WERI-Rb-1 (cell line): ENCODE data around the gene SLIT3.

Experiments used
- DNase-seq: peaks from one replicate; pipeline ENCODE4 v3.0.0-alpha.2; 2020
- H3K27ac ChIP-seq: fragments of 250-450 bp; sonication (Bioruptor Pico); 2 replicates; pipeline ENCODE4 v1.5.1; 2020; ENCODE audit warnings: mild to moderate bottlenecking, moderate library complexity
- H3K27me3 ChIP-seq: fragments of 250-450 bp; sonication (Bioruptor Pico); 2 replicates; pipeline ENCODE4 v1.5.1; 2021; ENCODE audit warnings: mild to moderate bottlenecking, low read depth, moderate library complexity; ENCODE audit not compliant: insufficient read depth, severe bottlenecking
- H3K36me3 ChIP-seq: fragments of 250-450 bp; sonication (Bioruptor Pico); 2 replicates; pipeline ENCODE4 v1.5.1; 2020; ENCODE audit warnings: mild to moderate bottlenecking, moderate library complexity
- H3K4me3 ChIP-seq: 2 replicates; pipeline ENCODE4 v1.5.1; 2011; ENCODE audit warnings: low read depth, mild to moderate bottlenecking, control low read depth, low read length
- H3K9me3 ChIP-seq: fragments of 250-450 bp; sonication (Bioruptor Pico); 2 replicates; pipeline ENCODE4 v1.5.1; 2021; ENCODE audit warnings: mild to moderate bottlenecking, moderate library complexity; ENCODE audit not compliant: severe bottlenecking
- TF ChIP-seq, protein P1 (sequence below): IDR thresholded peaks from 2 replicates; pipeline ENCODE4 v1.5.1; 2011; ENCODE audit warnings: low read depth, mild to moderate bottlenecking, control low read depth, inconsistent platforms, low read length

Gene SLIT3

DNA sequence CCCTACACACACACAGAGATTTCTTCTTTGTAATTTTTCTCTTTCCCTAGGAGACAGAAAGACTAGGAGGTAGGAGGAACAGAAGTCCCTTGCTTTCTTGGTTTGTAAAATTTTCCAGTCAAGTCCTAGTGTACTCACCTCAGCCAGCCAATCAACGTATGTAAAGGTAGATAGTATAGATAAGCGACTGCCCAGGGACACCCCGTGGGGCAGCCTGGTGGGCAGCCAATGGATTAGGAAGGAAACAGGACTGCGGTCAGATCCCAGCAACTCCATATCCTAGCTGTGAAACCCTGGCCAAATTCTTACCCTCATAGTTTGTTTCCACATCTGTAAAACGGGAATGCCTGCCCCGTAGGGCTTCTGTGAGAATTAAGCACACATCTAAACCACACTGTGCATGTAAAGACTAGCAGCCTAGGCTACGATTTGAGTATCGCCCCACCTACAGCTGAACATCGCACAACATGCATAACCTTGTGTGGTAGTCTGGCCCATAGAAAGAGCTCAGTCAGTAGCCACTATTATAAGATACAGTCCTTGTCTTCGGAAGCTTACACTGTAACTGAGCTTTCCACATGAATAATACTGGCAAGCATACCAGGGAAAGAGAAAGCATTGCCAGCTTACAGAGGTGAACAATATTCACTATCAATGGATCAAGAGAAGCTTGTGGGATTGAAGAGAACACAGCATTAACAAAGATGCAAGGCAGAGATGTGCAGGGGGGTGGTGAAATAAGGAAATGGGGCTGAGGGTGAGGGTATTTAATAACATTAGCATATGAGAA is 368.3 kb downstream of the SLIT3 start:
- Histone ChIP-seq H3K27ac (no peak overlapping the region), H3K4me3 (no peak overlapping the region), H3K27me3 (peaks cover 80% of the 10 kb centered on the region), H3K36me3 (no peaks in the 10 kb centered on the region), H3K9me3 (no peaks in the 10 kb centered on the region)
- no peak for DNase-seq
- TF ChIP-seq, protein P1, sequence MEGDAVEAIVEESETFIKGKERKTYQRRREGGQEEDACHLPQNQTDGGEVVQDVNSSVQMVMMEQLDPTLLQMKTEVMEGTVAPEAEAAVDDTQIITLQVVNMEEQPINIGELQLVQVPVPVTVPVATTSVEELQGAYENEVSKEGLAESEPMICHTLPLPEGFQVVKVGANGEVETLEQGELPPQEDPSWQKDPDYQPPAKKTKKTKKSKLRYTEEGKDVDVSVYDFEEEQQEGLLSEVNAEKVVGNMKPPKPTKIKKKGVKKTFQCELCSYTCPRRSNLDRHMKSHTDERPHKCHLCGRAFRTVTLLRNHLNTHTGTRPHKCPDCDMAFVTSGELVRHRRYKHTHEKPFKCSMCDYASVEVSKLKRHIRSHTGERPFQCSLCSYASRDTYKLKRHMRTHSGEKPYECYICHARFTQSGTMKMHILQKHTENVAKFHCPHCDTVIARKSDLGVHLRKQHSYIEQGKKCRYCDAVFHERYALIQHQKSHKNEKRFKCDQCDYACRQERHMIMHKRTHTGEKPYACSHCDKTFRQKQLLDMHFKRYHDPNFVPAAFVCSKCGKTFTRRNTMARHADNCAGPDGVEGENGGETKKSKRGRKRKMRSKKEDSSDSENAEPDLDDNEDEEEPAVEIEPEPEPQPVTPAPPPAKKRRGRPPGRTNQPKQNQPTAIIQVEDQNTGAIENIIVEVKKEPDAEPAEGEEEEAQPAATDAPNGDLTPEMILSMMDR: no peak

DNA sequence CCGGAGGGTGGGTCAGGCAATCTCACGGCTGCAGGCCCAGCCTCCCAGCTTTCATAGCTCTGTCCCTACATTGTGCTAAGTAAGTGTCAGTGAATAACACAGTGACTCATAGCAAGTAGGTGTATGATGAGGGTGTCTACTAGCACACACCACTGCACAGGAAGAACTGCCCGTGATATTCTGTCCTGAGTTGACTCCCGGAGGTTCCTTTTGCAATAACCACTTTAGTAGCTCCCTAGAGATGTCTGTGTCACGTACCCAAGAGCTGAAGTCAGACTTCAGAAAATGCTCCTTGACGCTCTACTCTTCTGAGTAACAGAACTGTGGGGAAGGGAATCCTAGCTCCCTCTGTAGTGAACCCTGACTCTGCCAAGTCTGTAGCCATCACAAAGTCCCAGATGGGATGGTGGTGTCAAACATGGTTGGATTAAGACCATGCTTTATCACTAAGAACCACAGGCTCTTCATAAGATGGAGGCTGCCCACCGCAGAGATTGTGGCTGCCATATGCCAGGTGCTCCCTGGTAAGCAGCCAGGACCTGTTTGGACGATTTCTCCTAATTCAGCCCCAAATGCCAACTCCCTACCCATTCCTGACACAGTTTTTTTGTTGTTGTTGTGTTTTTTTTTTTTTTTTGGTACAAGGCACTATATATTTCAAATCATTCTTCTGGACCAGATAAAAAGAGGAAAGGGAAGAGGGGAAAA is 369.1 kb downstream of the SLIT3 start:
- H3K9me3 ChIP-seq: no peaks in the 10 kb centered on the region
- DNase-seq: no peak
- no peak overlapping the region for H3K4me3 ChIP-seq
- peaks cover 82% of the 10 kb centered on the region for H3K27me3 ChIP-seq
- TF ChIP-seq, protein P1: no peak
- H3K36me3 ChIP-seq: no peaks in the 10 kb centered on the region
- H3K27ac ChIP-seq: no peak overlapping the region

DNA sequence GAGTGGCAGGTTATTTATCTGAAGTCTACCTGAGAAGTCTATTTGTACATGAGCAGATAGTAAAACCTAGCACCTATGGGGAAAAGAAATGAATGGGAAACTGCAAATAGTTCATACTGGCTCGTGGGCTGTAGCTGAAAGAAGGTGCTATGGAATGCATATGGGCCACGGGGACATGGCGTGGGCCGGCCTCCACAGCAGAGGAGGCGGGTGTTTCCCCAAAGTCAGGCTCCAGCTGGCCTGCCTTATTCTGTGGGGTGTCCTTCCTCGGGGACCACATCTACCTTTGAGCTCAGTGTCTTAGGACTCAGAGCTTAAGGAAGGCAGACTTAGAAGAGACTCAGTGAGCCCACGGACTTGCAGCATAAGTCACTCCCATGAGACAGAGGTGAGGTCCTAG is 371.3 kb downstream of the SLIT3 start:
- no peaks in the 10 kb centered on the region for H3K36me3 ChIP-seq
- no peak overlapping the region for H3K4me3 ChIP-seq
- H3K27ac ChIP-seq: no peak overlapping the region
- DNase-seq: no peak
- TF ChIP-seq, protein P1: no peak
- peaks cover 75% of the 10 kb centered on the region for H3K27me3 ChIP-seq
- no peaks in the 10 kb centered on the region for H3K9me3 ChIP-seq

DNA sequence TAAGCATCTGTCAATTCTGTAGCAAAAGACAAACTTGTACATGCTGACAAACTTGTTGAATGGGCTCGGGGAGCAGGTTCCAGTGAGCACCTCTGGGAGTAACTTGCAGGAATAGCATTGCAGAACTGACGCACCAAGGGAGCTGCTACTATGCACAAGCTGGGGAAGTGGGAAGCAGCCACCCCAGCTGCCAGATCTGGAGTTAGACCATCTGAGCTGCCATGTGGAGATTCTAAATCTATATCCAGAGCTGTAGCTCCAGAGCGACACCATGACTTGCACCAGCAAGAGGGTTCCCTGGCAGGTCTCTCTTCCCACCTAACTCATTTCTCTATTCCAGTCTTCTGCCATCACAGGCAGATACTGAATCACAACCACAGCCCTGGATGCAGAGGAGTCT is 375.8 kb downstream of the SLIT3 start:
- peaks cover 70% of the 10 kb centered on the region for H3K27me3 ChIP-seq
- H3K27ac ChIP-seq: no peak overlapping the region
- TF ChIP-seq, protein P1: no peak
- DNase-seq: no peak
- peaks cover 3% of the 10 kb centered on the region for H3K9me3 ChIP-seq
- no peaks in the 10 kb centered on the region for H3K36me3 ChIP-seq
- H3K4me3 ChIP-seq: no peak overlapping the region

DNA sequence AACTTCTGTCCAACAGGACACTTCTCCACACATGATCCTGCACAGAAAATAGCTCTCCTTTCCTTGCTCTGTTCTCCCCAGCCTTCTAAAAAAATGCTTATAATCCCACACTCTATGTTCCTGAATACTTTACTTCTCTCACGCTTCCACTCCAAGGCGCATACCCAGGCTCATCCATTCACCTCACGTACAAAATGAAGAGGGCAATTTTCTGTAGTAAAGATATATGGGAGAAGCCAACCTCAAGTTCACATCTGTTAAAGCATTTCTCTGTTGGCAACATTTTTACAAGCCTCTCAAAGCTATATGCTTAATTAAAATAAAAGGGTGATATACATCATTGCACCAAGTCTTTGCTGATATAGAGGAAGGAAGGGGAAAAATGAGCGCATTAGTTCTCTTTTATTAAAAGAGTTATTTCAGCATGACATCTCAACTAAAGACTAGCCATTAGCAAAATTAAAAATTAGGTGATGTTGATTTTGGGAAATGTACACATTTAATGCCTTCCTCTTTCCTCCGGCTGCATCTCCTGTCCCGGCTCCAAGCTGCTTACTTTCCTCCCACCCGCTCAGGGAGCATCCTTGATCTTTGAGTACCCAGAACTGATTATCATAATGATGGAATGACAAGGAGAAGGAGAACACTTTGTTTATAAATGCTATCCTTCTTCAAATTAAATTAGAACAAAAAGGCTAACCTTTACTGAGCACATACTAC is 379.6 kb downstream of the SLIT3 start:
- Histone ChIP-seq H3K27me3 (peaks cover 82% of the 10 kb centered on the region), H3K9me3 (peaks cover 3% of the 10 kb centered on the region), H3K4me3 (no peak overlapping the region), H3K36me3 (no peaks in the 10 kb centered on the region), H3K27ac (no peak overlapping the region)
- TF ChIP-seq, protein P1: no peak
- DNase-seq: no peak
